T-cell (primary cell): ENCODE measurements around the gene PLCB4. TPM values are rescaled to one million over a fixed set of nuclear protein-coding genes. Genes with fewer than 3 reads are reported as not detected.

Experiments
- ATAC-seq, 4 experiments: fragments of 200-7000 bp in 3 of 4; fragments of 150-1000 bp in 1 of 4; cut with Tn5 transposase; replicated peaks in 1 of 4; 1 replicate in 3 of 4; 2 replicates in 1 of 4; pipeline ENCODE4 v1.10.0; 2021; ENCODE audit warnings: moderate library complexity in 3 of 4, mild to moderate bottlenecking in 2 of 4, moderate number of reproducible peaks in 1 of 4
- CTCF ChIA-PET, 2 donors: fragments of 300-600 bp; sonication (Branson Sonifier 250); formaldehyde crosslinking; loops; one replicate each; lab custom pipeline; 2022; ENCODE audit warnings: antibody characterized with exemption in 2 of 2; lab: Charles Lee
- POLR2A ChIA-PET, 2 donors: fragments of 300-600 bp; sonication (Branson Sonifier 250); formaldehyde crosslinking; loops; one replicate each; lab custom pipeline; 2022; ENCODE audit warnings: antibody characterized with exemption in 2 of 2; lab: Charles Lee
- DNase-seq, 35 experiments: peaks; one replicate each; pipeline versions ENCODE4 v3.0.0 to v3.0.0-alpha.2; 2013 to 2023
- H3K27ac ChIP-seq: one replicate; pipeline ENCODE4 v1.5.1; 2013; ENCODE audit warnings: low read length
- H3K27me3 ChIP-seq, 2 experiments: replicated peaks in 1 of 2; 1 replicate in 1 of 2; 2 replicates in 1 of 2; pipeline versions ENCODE4 v1.6.1 to v1.7.0; 2013; ENCODE audit warnings: low read length in 1 of 2, mixed read lengths in 1 of 2; ENCODE audit not compliant: control insufficient read depth in 2 of 2, insufficient read depth in 2 of 2; ENCODE audit errors: extremely low read depth in 1 of 2
- H3K36me3 ChIP-seq, 2 donors: 1 replicate in 1 of 2; 2 replicates in 1 of 2; pipeline versions ENCODE4 v1.6.1 to v1.7.0; 2013; ENCODE audit warnings: low read length in 1 of 2; ENCODE audit not compliant: control insufficient read depth in 2 of 2, insufficient read depth in 1 of 2; ENCODE audit errors: extremely low read depth in 1 of 2
- H3K4me1 ChIP-seq, 2 experiments: 1 replicate in 1 of 2; 2 replicates in 1 of 2; pipeline versions ENCODE4 v1.6.1 to v1.7.0; 2013; ENCODE audit warnings: low read length in 2 of 2, mixed read lengths in 1 of 2; ENCODE audit not compliant: insufficient read depth in 2 of 2, control insufficient read depth in 1 of 2; ENCODE audit errors: extremely low read depth in 1 of 2
- H3K4me3 ChIP-seq, 2 donors: 1 replicate in 1 of 2; 2 replicates in 1 of 2; pipeline versions ENCODE4 v1.5.1 to v1.7.0; 2013; ENCODE audit warnings: mild to moderate bottlenecking in 2 of 2, low read length in 1 of 2, moderate library complexity in 1 of 2; ENCODE audit not compliant: control insufficient read depth in 1 of 2; ENCODE audit errors: extremely low read depth in 1 of 2
- H3K9me3 ChIP-seq: 2 replicates; pipeline ENCODE4 v1.7.0; 2013
- H3K27ac Mint-ChIP-seq, 2 donors: one replicate each; pipeline ENCODE4 v1.8.0; 2020 to 2021; ENCODE audit warnings: mild to moderate bottlenecking in 2 of 2, mixed read lengths in 2 of 2
- H3K27me3 Mint-ChIP-seq, 2 donors: one replicate each; pipeline ENCODE4 v1.8.0; 2021 to 2022; ENCODE audit warnings: mixed read lengths in 2 of 2
- H3K36me3 Mint-ChIP-seq: one replicate; pipeline ENCODE4 v1.8.0; 2021; ENCODE audit warnings: mixed read lengths
- H3K4me1 Mint-ChIP-seq, 3 donors: one replicate each; pipeline ENCODE4 v1.8.0; 2020 to 2022; ENCODE audit warnings: mixed read lengths in 3 of 3, mild to moderate bottlenecking in 1 of 3
- H3K4me3 Mint-ChIP-seq, 3 donors: one replicate each; pipeline ENCODE4 v1.8.0; 2020 to 2022; ENCODE audit warnings: mild to moderate bottlenecking in 3 of 3, mixed read lengths in 3 of 3, moderate library complexity in 3 of 3
- H3K9me3 Mint-ChIP-seq, 3 donors: one replicate each; pipeline ENCODE4 v1.8.0; 2020 to 2022; ENCODE audit warnings: mixed read lengths in 3 of 3
- WGBS: methylation state at CpG from one replicate; pipeline ENCODE4 v1.1.5; 2013; ENCODE audit warnings: missing lambda C conversion rate; ENCODE audit not compliant: insufficient coverage; 5-methylcytosine and 5-hydroxymethylcytosine counted together
- total RNA-seq, 35 experiments: library from RNA in 6 of 35; stranded (reverse) in 6 of 35; fragments of 120-200 nt in 1 of 35; gene quantifications; one replicate each; pipeline versions ENCODE4 v1.2.1 to v1.2.4 and lab custom pipeline; 2013 to 2026

The PLCB4 gene
- total RNA-seq, 5 donors from 2014 or later (not counting 1 experiment from before 2014, with no cell fraction given): 0.06 to 0.07 TPM; not detected in 3

DNA sequence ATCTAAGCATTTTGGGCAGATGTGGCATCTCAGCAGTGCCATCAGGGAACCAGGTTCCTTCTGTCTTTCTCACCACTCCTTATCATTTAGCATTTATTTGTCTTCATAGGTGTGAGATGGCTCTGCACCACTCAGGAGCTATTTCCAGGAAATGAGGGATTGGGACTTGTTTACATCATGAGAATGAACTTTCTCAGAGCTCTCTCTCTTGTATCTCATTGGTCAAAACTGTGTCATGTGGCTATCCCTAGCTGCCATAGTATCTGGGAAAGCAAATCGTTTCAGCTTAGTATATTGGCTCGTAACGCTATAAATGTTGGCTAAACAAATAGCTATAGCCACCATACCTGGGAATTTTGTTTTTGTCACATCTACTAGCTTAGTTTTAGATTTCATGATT is 23.8 kb downstream of the PLCB4 start:
- Histone ChIP-seq H3K27me3 (no peaks in the 10 kb centered on the region), H3K4me1 (no peaks in the 10 kb centered on the region), H3K4me3 (no peak overlapping the region), H3K27ac (no peak overlapping the region), H3K36me3 (no peaks in the 10 kb centered on the region), H3K9me3 (no peaks in the 10 kb centered on the region)
- no peaks in the 10 kb centered on the region for H3K36me3 Mint-ChIP-seq
- peaks cover 0 to 3% (median 2%) of the 10 kb centered on the region in 3 donors for H3K9me3 Mint-ChIP-seq
- ChIA-PET POLR2A (no interaction called here), CTCF (interaction anchor here in 1 of 2 donors (1.1 kb wide), 1 partner anchor 28 kb away, joined by 3 read pairs; no protein-coding TSS in a partner anchor)
- H3K4me3 Mint-ChIP-seq: no peak overlapping the region
- no peaks in the 10 kb centered on the region for H3K27me3 Mint-ChIP-seq
- no CpG with 5 or more reads among the region's 3 CpGs for WGBS
- H3K4me1 Mint-ChIP-seq: no peaks in the 10 kb centered on the region
- DNase-seq: no peak
- ATAC-seq: no peak
- no peak overlapping the region for H3K27ac Mint-ChIP-seq

DNA sequence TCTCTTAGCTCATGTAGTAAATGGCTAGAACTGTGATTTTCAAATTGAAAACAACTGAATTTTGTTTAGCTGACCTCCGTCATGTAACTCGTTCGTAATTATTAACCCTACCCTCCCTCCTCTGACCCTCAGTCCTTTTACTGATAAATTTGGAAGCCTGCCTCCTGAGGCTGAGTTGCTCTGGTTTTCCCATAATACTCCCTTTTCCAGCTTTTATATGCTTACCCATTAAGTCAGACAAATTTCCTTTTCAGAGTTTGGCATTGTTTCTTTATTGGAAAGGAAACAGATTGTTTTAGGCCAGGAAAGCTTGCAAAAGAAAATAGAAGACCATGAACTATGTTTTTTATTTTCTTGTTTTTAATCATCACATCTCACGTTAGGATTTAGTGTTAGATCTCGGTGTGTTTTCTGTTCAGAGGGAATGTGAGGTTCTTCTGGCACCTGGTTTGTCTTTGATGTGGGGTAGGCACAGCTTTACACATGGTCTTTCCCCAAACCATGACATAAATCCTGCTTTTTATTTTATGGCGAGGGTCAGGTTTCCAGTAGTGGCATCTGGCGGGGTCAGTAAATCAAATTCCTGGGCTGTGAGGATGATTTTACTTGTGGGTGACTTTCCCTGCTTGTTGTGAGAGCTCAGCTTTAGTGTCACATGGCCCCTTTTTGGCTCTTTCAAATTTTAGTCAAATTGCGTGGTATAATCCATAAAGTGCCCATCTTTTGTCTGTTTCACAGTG is 24.5 kb downstream of the PLCB4 start:
- no peak for DNase-seq
- no peak for ATAC-seq
- no peak overlapping the region for H3K27ac Mint-ChIP-seq

DNA sequence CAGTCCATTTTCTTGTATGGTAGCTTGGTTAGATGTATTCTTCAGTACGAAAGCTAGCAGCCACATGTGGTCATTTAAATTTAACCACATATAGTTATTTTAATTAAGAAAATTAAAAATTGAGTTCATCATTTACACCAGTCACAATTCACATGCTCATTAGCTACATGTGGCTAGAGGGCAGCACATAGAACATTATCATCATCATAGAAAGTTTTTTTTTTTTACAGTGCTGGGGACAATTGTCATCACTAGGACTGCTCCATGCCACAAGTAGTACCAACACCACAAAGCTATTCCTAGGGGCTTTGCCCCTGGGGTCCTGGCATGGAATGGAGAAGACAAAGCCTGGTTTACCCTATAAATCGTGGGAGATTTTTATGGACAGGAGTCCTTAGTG is 30.5 kb downstream of the PLCB4 start:
- Mint-ChIP-seq H3K27ac (no peak overlapping the region), H3K9me3 (peaks cover 0 to 5% (median under 1%) of the 10 kb centered on the region in 3 donors), H3K27me3 (no peaks in the 10 kb centered on the region), H3K36me3 (no peaks in the 10 kb centered on the region), H3K4me1 (no peaks in the 10 kb centered on the region), H3K4me3 (no peak overlapping the region)
- no peaks in the 10 kb centered on the region for H3K27me3 ChIP-seq
- H3K9me3 ChIP-seq: no peaks in the 10 kb centered on the region
- DNase-seq (no peak), ATAC-seq (no peak)
- H3K27ac ChIP-seq: no peak overlapping the region
- ChIA-PET CTCF (no interaction called here), POLR2A (interaction anchor here in 1 of 2 donors (0.7 kb wide), 1 partner anchor 547 kb away, joined by 5 read pairs; no protein-coding TSS in a partner anchor)
- H3K4me1 ChIP-seq: no peaks in the 10 kb centered on the region
- H3K4me3 ChIP-seq: no peak overlapping the region
- WGBS: no CpG with 5 or more reads among the region's 2 CpGs
- H3K36me3 ChIP-seq: no peaks in the 10 kb centered on the region

More for the DNA sequence above, 24.5 kb downstream of the PLCB4 start:
- 87% methylated on average over 3 of the region's 8 CpGs for WGBS
- ChIA-PET POLR2A (no interaction called here), CTCF (interaction anchor here in 1 of 2 donors (1.1 kb wide), 1 partner anchor 27 kb away, joined by 3 read pairs; no protein-coding TSS in a partner anchor)
- Mint-ChIP-seq H3K4me3 (no peak overlapping the region), H3K4me1 (no peaks in the 10 kb centered on the region), H3K9me3 (peaks cover 0 to 3% (median 2%) of the 10 kb centered on the region in 3 donors), H3K27me3 (no peaks in the 10 kb centered on the region), H3K36me3 (no peaks in the 10 kb centered on the region)
- Histone ChIP-seq H3K9me3 (no peaks in the 10 kb centered on the region), H3K27ac (no peak overlapping the region), H3K4me3 (no peak overlapping the region), H3K36me3 (no peaks in the 10 kb centered on the region), H3K4me1 (no peaks in the 10 kb centered on the region), H3K27me3 (no peaks in the 10 kb centered on the region)

DNA sequence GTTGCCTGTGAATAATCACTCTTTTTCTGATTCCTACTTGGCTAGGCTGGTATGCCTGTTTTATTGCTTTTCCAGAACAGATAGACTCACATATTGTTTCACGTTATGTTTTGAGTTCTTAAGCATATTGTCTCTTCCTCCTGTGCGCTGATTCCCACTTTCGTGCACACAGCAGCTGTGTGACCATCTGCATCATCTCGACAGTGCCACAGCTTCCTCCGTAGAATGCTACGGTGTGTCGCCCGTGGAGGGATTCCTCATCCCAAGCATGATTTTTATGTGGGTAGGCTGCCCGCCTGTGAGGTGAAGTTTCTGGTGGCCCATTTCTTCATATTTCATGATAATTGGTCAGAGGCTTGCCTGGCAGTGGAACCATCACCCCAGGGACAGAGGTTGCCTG is 31.8 kb downstream of the PLCB4 start:
- H3K4me3 ChIP-seq: no peak overlapping the region
- Mint-ChIP-seq H3K27me3 (no peaks in the 10 kb centered on the region), H3K4me3 (no peak overlapping the region), H3K36me3 (no peaks in the 10 kb centered on the region), H3K9me3 (peaks cover 2 to 4% (median 3%) of the 10 kb centered on the region in 3 donors), H3K4me1 (no peaks in the 10 kb centered on the region), H3K27ac (no peak overlapping the region)
- no peaks in the 10 kb centered on the region for H3K9me3 ChIP-seq
- no peaks in the 10 kb centered on the region for H3K27me3 ChIP-seq
- ChIA-PET CTCF (no interaction called here), POLR2A (no interaction called here)
- H3K36me3 ChIP-seq: no peaks in the 10 kb centered on the region
- ATAC-seq (no peak), DNase-seq (no peak)
- H3K4me1 ChIP-seq: no peaks in the 10 kb centered on the region
- no peak overlapping the region for H3K27ac ChIP-seq
- WGBS: 95% methylated on average over 7 of the region's 9 CpGs

DNA sequence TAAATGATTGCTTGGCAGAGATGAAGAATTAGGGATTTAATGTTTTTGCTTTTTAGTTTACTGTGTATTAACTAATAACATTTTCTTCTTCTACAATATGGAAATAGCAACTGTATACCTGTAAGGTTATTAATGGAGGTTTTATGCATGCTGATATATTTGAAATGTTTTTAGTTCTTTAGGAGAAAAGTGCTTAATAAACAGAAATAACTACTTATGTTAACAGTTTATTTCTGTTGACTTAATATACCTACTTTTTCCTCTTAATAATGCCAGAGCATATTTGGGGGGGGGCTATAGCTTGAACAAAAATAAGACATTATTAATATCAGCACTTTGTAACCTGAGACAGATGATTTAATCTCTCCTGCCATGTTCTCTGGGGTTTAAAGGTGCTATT is 33.6 kb downstream of the PLCB4 start:
- DNase-seq (no peak), ATAC-seq (no peak)
- no peaks in the 10 kb centered on the region for H3K9me3 ChIP-seq
- H3K4me1 Mint-ChIP-seq: no peaks in the 10 kb centered on the region
- ChIA-PET POLR2A (no interaction called here), CTCF (no interaction called here)
- no peak overlapping the region for H3K27ac Mint-ChIP-seq
- no peak overlapping the region for H3K4me3 ChIP-seq
- no peaks in the 10 kb centered on the region for H3K4me1 ChIP-seq
- H3K36me3 Mint-ChIP-seq: no peaks in the 10 kb centered on the region
- H3K4me3 Mint-ChIP-seq: no peak overlapping the region
- no peaks in the 10 kb centered on the region for H3K27me3 Mint-ChIP-seq
- no peaks in the 10 kb centered on the region for H3K27me3 ChIP-seq
- peaks cover 2 to 4% (median 3%) of the 10 kb centered on the region in 3 donors for H3K9me3 Mint-ChIP-seq
- H3K27ac ChIP-seq: no peak overlapping the region
- no peaks in the 10 kb centered on the region for H3K36me3 ChIP-seq

DNA sequence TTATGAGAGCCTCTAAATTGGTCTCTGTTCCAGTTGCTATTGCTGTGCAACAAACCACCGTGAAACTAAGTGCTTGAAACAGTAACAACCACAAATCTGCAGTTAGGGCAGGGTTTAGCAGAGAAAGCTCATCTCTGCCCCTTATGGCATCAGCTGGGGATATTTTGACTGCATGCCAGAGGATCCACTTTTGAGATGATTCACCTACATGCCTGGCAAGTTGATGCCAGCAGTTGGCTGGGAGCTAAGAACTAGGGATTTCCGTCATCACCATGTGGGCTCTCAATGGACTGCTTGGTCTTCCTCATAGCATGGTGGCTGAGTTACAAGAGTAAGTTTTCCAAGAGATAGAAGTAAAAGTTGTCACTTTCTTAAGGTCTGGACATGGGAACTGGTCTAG is 35.1 kb downstream of the PLCB4 start:
- POLR2A ChIA-PET: no interaction called here
- WGBS: 65% methylated on average over 2 of the region's 2 CpGs
- Mint-ChIP-seq H3K9me3 (peaks cover 2 to 4% (median 3%) of the 10 kb centered on the region in 3 donors), H3K36me3 (no peaks in the 10 kb centered on the region), H3K27me3 (no peaks in the 10 kb centered on the region), H3K4me3 (no peak overlapping the region), H3K27ac (no peak overlapping the region), H3K4me1 (no peaks in the 10 kb centered on the region)
- no peak overlapping the region for H3K27ac ChIP-seq
- no peak overlapping the region for H3K4me3 ChIP-seq
- no peaks in the 10 kb centered on the region for H3K36me3 ChIP-seq
- no peaks in the 10 kb centered on the region for H3K9me3 ChIP-seq
- CTCF ChIA-PET: no interaction called here
- H3K27me3 ChIP-seq: no peaks in the 10 kb centered on the region
- ATAC-seq (no peak), DNase-seq (no peak)
- H3K4me1 ChIP-seq: no peaks in the 10 kb centered on the region
